BE2C (cell line): ENCODE results near the gene GAMT.

Experiments used
- DNase-seq: peaks from one replicate; pipeline ENCODE4 v3.0.0-alpha.2; 2020
- H3K27me3 ChIP-seq: fragments of 250-450 bp; sonication (Bioruptor Pico); 2 replicates; pipeline ENCODE4 v1.5.1; 2020; ENCODE audit warnings: mild to moderate bottlenecking
- H3K36me3 ChIP-seq: fragments of 250-450 bp; sonication (Bioruptor Pico); 2 replicates; pipeline ENCODE4 v1.5.1; 2020; ENCODE audit warnings: mild to moderate bottlenecking
- H3K4me1 ChIP-seq: fragments of 250-450 bp; sonication (Bioruptor Pico); 2 replicates; pipeline ENCODE4 v1.5.1; 2020
- H3K4me3 ChIP-seq: 2 replicates; pipeline ENCODE4 v1.5.1; 2011; ENCODE audit warnings: low read depth, low read length
- H3K9me3 ChIP-seq: fragments of 250-450 bp; sonication (Bioruptor Pico); 2 replicates; pipeline ENCODE4 v1.5.1; 2020
- CTCF ChIP-seq: IDR thresholded peaks from 2 replicates; pipeline ENCODE4 v1.5.1; 2012; ENCODE audit warnings: mild to moderate bottlenecking, low read depth, low read length

The GAMT gene

GRCh38 chr19:1438933-1439354 is 37.6 kb upstream of the GAMT start:
- H3K27me3 ChIP-seq: no peaks in the 10 kb centered on the region
- H3K9me3 ChIP-seq: no peaks in the 10 kb centered on the region
- peaks cover 3% of the 10 kb centered on the region for H3K4me1 ChIP-seq
- peak overlapping the region; percentile 72 for H3K4me3 ChIP-seq
- TF ChIP-seq CTCF: no peak
- H3K36me3 ChIP-seq: peaks cover 52% of the 10 kb centered on the region
- no peak for DNase-seq

- peak; percentile 84 for TF ChIP-seq CTCF
- peak within 1 kb of the TSS; percentile 72 for H3K4me3 ChIP-seq
- DNase-seq: peak; percentile 95
- no peaks in the 10 kb centered on the region for H3K27me3 ChIP-seq
- H3K9me3 ChIP-seq: no peaks in the 10 kb centered on the region
- H3K36me3 ChIP-seq: peaks cover 59% of the 10 kb centered on the region
- H3K4me1 ChIP-seq: peaks cover 3% of the 10 kb centered on the region
Measured at GRCh38 chr19:1438035-1438932, 36.9 kb upstream of the GAMT start, which contains the start of gene RPS15. RPS15 (plus strand) TSS chr19:1438396; CDS start chr19:1438426, 30 bp downstream.

GRCh38 chr19:1437609-1438008 is 36.3 kb upstream of the GAMT start:
- DNase-seq: no peak
- Histone ChIP-seq H3K4me1 (peaks cover 3% of the 10 kb centered on the region), H3K27me3 (no peaks in the 10 kb centered on the region), H3K36me3 (peaks cover 64% of the 10 kb centered on the region), H3K4me3 (no peak overlapping the region), H3K9me3 (no peaks in the 10 kb centered on the region)
- no peak for TF ChIP-seq CTCF

- Histone ChIP-seq H3K4me1 (peaks cover 3% of the 10 kb centered on the region), H3K9me3 (no peaks in the 10 kb centered on the region), H3K36me3 (peaks cover 65% of the 10 kb centered on the region), H3K4me3 (no peak overlapping the region), H3K27me3 (no peaks in the 10 kb centered on the region)
- TF ChIP-seq CTCF: no peak
- DNase-seq: no peak
Measured at GRCh38 chr19:1435378-1435989, 34.1 kb upstream of the GAMT start.

GRCh38 chr19:1434577-1435060 is 33.3 kb upstream of the GAMT start:
- peaks cover 65% of the 10 kb centered on the region for H3K36me3 ChIP-seq
- no peak overlapping the region for H3K4me3 ChIP-seq
- H3K4me1 ChIP-seq: peaks cover 3% of the 10 kb centered on the region
- no peaks in the 10 kb centered on the region for H3K9me3 ChIP-seq
- TF ChIP-seq CTCF: no peak
- no peaks in the 10 kb centered on the region for H3K27me3 ChIP-seq
- no peak for DNase-seq

GRCh38 chr19:1434040-1434366 is 32.7 kb upstream of the GAMT start:
- H3K4me1 ChIP-seq: peaks cover 3% of the 10 kb centered on the region
- no peak for DNase-seq
- H3K27me3 ChIP-seq: no peaks in the 10 kb centered on the region
- TF ChIP-seq CTCF: no peak
- no peak overlapping the region for H3K4me3 ChIP-seq
- no peaks in the 10 kb centered on the region for H3K9me3 ChIP-seq
- peaks cover 65% of the 10 kb centered on the region for H3K36me3 ChIP-seq
